ENCODE measurements around the gene PPP3CA.

GRCh38 chr4:101101072-101101471, 246.3 kb downstream of the PPP3CA start:
- TF ChIP-seq, protein P1, sequence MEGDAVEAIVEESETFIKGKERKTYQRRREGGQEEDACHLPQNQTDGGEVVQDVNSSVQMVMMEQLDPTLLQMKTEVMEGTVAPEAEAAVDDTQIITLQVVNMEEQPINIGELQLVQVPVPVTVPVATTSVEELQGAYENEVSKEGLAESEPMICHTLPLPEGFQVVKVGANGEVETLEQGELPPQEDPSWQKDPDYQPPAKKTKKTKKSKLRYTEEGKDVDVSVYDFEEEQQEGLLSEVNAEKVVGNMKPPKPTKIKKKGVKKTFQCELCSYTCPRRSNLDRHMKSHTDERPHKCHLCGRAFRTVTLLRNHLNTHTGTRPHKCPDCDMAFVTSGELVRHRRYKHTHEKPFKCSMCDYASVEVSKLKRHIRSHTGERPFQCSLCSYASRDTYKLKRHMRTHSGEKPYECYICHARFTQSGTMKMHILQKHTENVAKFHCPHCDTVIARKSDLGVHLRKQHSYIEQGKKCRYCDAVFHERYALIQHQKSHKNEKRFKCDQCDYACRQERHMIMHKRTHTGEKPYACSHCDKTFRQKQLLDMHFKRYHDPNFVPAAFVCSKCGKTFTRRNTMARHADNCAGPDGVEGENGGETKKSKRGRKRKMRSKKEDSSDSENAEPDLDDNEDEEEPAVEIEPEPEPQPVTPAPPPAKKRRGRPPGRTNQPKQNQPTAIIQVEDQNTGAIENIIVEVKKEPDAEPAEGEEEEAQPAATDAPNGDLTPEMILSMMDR (IDR thresholded peaks at IDR 0.05), result no peak
- TF ChIP-seq POLR2A (IDR thresholded peaks at IDR 0.05), result no peak
